Trophoblast cell (in vitro differentiated cells and primary cell): Measurements from ENCODE around the gene SELENOP.

Experiments
- DNase-seq, 2 donors: peaks; one replicate each; pipeline ENCODE4 v3.0.0-alpha.2; 2016
- H2AFZ ChIP-seq: 2 replicates; pipeline ENCODE4 v1.6.1; 2013; ENCODE audit warnings: low read length, moderate library complexity, mild to moderate bottlenecking; ENCODE audit not compliant: insufficient read depth, poor library complexity
- H2AK5ac ChIP-seq: 2 replicates; pipeline ENCODE4 v1.6.1; 2013; ENCODE audit warnings: mild to moderate bottlenecking, low read length
- H2BK120ac ChIP-seq: 2 replicates; pipeline ENCODE4 v1.6.1; 2013; ENCODE audit warnings: low read length, mild to moderate bottlenecking, moderate library complexity; ENCODE audit not compliant: insufficient read depth, poor library complexity
- H2BK12ac ChIP-seq: 2 replicates; pipeline ENCODE4 v1.6.1; 2013; ENCODE audit warnings: mild to moderate bottlenecking, low read length, moderate library complexity
- H2BK5ac ChIP-seq: 2 replicates; pipeline ENCODE4 v1.6.1; 2013; ENCODE audit warnings: low read length, low read depth, moderate library complexity, mild to moderate bottlenecking; ENCODE audit not compliant: poor library complexity
- H3K14ac ChIP-seq: 2 replicates; pipeline ENCODE4 v1.6.1; 2013; ENCODE audit warnings: mild to moderate bottlenecking, low read length
- H3K18ac ChIP-seq: 2 replicates; pipeline ENCODE4 v1.6.1; 2013; ENCODE audit warnings: mild to moderate bottlenecking, low read length
- H3K23ac ChIP-seq: 2 replicates; pipeline ENCODE4 v1.6.1; 2013; ENCODE audit warnings: low read length
- H3K27ac ChIP-seq: 2 replicates; pipeline ENCODE4 v1.5.1; 2013; ENCODE audit warnings: low read depth, mild to moderate bottlenecking, inconsistent platforms, low read length, moderate library complexity
- H3K27me3 ChIP-seq: 2 replicates; pipeline ENCODE4 v1.6.1; 2013; ENCODE audit warnings: inconsistent platforms, mild to moderate bottlenecking, low read length, moderate library complexity; ENCODE audit not compliant: insufficient read depth
- H3K36me3 ChIP-seq, 2 experiments: 1 replicate in 1 of 2; 2 replicates in 1 of 2; pipeline ENCODE4 v1.6.1; 2013; ENCODE audit warnings: low read length in 2 of 2, mild to moderate bottlenecking in 2 of 2, moderate library complexity in 1 of 2; ENCODE audit not compliant: insufficient read depth in 2 of 2, control insufficient read depth in 1 of 2
- H3K4ac ChIP-seq: 2 replicates; pipeline ENCODE4 v1.6.1; 2013; ENCODE audit warnings: low read depth, mild to moderate bottlenecking, low read length, moderate library complexity
- H3K4me1 ChIP-seq, 2 experiments: 1 replicate in 1 of 2; 2 replicates in 1 of 2; pipeline ENCODE4 v1.6.1; 2013; ENCODE audit warnings: low read length in 2 of 2, mild to moderate bottlenecking in 2 of 2, moderate library complexity in 1 of 2; ENCODE audit not compliant: insufficient read depth in 2 of 2, control insufficient read depth in 1 of 2
- H3K4me2 ChIP-seq: 2 replicates; pipeline ENCODE4 v1.6.1; 2013; ENCODE audit warnings: inconsistent platforms, mild to moderate bottlenecking, low read length, moderate library complexity
- H3K4me3 ChIP-seq: 2 replicates; pipeline ENCODE4 v1.5.1; 2013; ENCODE audit warnings: mild to moderate bottlenecking, low read depth, low read length, inconsistent platforms
- H3K79me1 ChIP-seq: one replicate; pipeline ENCODE4 v1.6.1; 2013; ENCODE audit warnings: low read length
- H3K79me2 ChIP-seq: 2 replicates; pipeline ENCODE4 v1.6.1; 2013; ENCODE audit warnings: low read length, mild to moderate bottlenecking; ENCODE audit not compliant: control insufficient read depth, insufficient read depth, poor library complexity
- H3K9ac ChIP-seq: 2 replicates; pipeline ENCODE4 v1.6.1; 2013; ENCODE audit warnings: mild to moderate bottlenecking, low read length
- H3K9me3 ChIP-seq: 2 replicates; pipeline ENCODE4 v1.6.1; 2013; ENCODE audit warnings: low read depth, mild to moderate bottlenecking, control low read depth, inconsistent platforms, low read length; ENCODE audit not compliant: insufficient read depth
- H4K12ac ChIP-seq: 2 replicates; pipeline ENCODE4 v1.6.1; 2013; ENCODE audit warnings: low read depth, mild to moderate bottlenecking, low read length, moderate library complexity
- H4K8ac ChIP-seq: 2 replicates; pipeline ENCODE4 v1.6.1; 2013; ENCODE audit warnings: low read depth, mild to moderate bottlenecking, low read length, moderate library complexity
- H4K91ac ChIP-seq: one replicate; pipeline ENCODE4 v1.6.1; 2013; ENCODE audit warnings: low read depth, mild to moderate bottlenecking, low read length, moderate library complexity
- WGBS: extraction: QIAGEN DNeasy Blood & Tissue Kit; methylation state at CpG from one replicate; pipeline ENCODE4 v1.1.7; 2013; ENCODE audit warnings: missing lambda C conversion rate; ENCODE audit not compliant: insufficient read length, insufficient coverage; ENCODE audit errors: extremely low coverage; 5-methylcytosine and 5-hydroxymethylcytosine counted together

The SELENOP gene

GRCh38 chr5:42787845-42788244 is 23.8 kb downstream of the SELENOP start:
- Histone ChIP-seq H3K4me1 (no peaks in the 10 kb centered on the region), H2BK5ac (no peak overlapping the region), H3K23ac (no peak overlapping the region), H4K8ac (no peak overlapping the region), H2AFZ (no peak overlapping the region), H3K4me2 (no peak overlapping the region), H2BK120ac (no peak overlapping the region), H3K9me3 (peaks cover 3% of the 10 kb centered on the region), H3K79me2 (no peaks in the 10 kb centered on the region), H3K27me3 (no peaks in the 10 kb centered on the region), H2AK5ac (no peak overlapping the region), H3K27ac (no peak overlapping the region), H3K18ac (no peak overlapping the region), H3K9ac (no peak overlapping the region), H2BK12ac (no peak overlapping the region), H4K12ac (no peak overlapping the region), H3K4ac (no peak overlapping the region), H3K79me1 (no peaks in the 10 kb centered on the region), H3K14ac (no peak overlapping the region), H4K91ac (no peak overlapping the region), H3K4me3 (no peak overlapping the region), H3K36me3 (no peaks in the 10 kb centered on the region)
- WGBS: no CpG with 5 or more reads among the region's 1 CpG
- no peak for DNase-seq

GRCh38 chr5:42787073-42787472 is 24.6 kb downstream of the SELENOP start:
- H2BK5ac ChIP-seq: no peak overlapping the region
- H3K36me3 ChIP-seq: no peaks in the 10 kb centered on the region
- H2BK12ac ChIP-seq: no peak overlapping the region

GRCh38 chr5:42785756-42786155 is 25.9 kb downstream of the SELENOP start:
- no peak overlapping the region for H3K23ac ChIP-seq
- H2BK5ac ChIP-seq: no peak overlapping the region
- H3K4me2 ChIP-seq: no peak overlapping the region
- no CpG with 5 or more reads among the region's 4 CpGs for WGBS
- no peaks in the 10 kb centered on the region for H3K27me3 ChIP-seq
- no peak overlapping the region for H3K9ac ChIP-seq
- H3K79me2 ChIP-seq: no peaks in the 10 kb centered on the region
- no peaks in the 10 kb centered on the region for H3K4me1 ChIP-seq
- H4K91ac ChIP-seq: no peak overlapping the region
- H3K18ac ChIP-seq: no peak overlapping the region
- H2BK120ac ChIP-seq: no peak overlapping the region
- no peak overlapping the region for H4K8ac ChIP-seq
- H3K14ac ChIP-seq: no peak overlapping the region
- no peak for DNase-seq
- no peak overlapping the region for H4K12ac ChIP-seq
- H3K4ac ChIP-seq: no peak overlapping the region
- no peaks in the 10 kb centered on the region for H3K36me3 ChIP-seq
- H3K4me3 ChIP-seq: no peak overlapping the region
- no peak overlapping the region for H2BK12ac ChIP-seq
- no peak overlapping the region for H2AK5ac ChIP-seq
- no peak overlapping the region for H3K27ac ChIP-seq
- no peak overlapping the region for H2AFZ ChIP-seq
- peaks cover 3% of the 10 kb centered on the region for H3K9me3 ChIP-seq
- no peaks in the 10 kb centered on the region for H3K79me1 ChIP-seq

More at GRCh38 chr5:42787073-42787472, 24.6 kb downstream of the SELENOP start:
- H3K27ac ChIP-seq: no peak overlapping the region
- H3K9me3 ChIP-seq: peaks cover 3% of the 10 kb centered on the region
- no peak overlapping the region for H3K4ac ChIP-seq
- no peaks in the 10 kb centered on the region for H3K79me1 ChIP-seq
- H2AK5ac ChIP-seq: no peak overlapping the region
- H2AFZ ChIP-seq: no peak overlapping the region
- no peak overlapping the region for H3K23ac ChIP-seq
- H3K4me2 ChIP-seq: no peak overlapping the region
- no peak overlapping the region for H3K9ac ChIP-seq
- no peak overlapping the region for H4K8ac ChIP-seq
- no peak overlapping the region for H3K14ac ChIP-seq
- H3K4me1 ChIP-seq: no peaks in the 10 kb centered on the region
- H4K91ac ChIP-seq: no peak overlapping the region
- no peak for DNase-seq
- H4K12ac ChIP-seq: no peak overlapping the region
- no peak overlapping the region for H3K18ac ChIP-seq
- H2BK120ac ChIP-seq: no peak overlapping the region
- no peaks in the 10 kb centered on the region for H3K79me2 ChIP-seq
- no peak overlapping the region for H3K4me3 ChIP-seq
- no peaks in the 10 kb centered on the region for H3K27me3 ChIP-seq

- Histone ChIP-seq H2BK12ac (no peak overlapping the region), H3K23ac (no peak overlapping the region), H2BK120ac (no peak overlapping the region), H3K4me1 (no peaks in the 10 kb centered on the region), H3K4me2 (no peak overlapping the region), H3K4ac (no peak overlapping the region), H3K36me3 (no peaks in the 10 kb centered on the region), H4K91ac (no peak overlapping the region), H2AFZ (no peak overlapping the region), H3K79me1 (no peaks in the 10 kb centered on the region), H3K14ac (no peak overlapping the region), H3K18ac (no peak overlapping the region), H2AK5ac (no peak overlapping the region), H3K79me2 (no peaks in the 10 kb centered on the region), H3K27me3 (no peaks in the 10 kb centered on the region), H3K9me3 (peaks cover 3% of the 10 kb centered on the region), H4K12ac (no peak overlapping the region), H4K8ac (no peak overlapping the region), H2BK5ac (no peak overlapping the region), H3K4me3 (no peak overlapping the region), H3K9ac (no peak overlapping the region), H3K27ac (no peak overlapping the region)
- WGBS: no CpG with 5 or more reads among the region's 1 CpG
- no peak for DNase-seq
Observed at GRCh38 chr5:42784132-42784531, 27.6 kb downstream of the SELENOP start.
